ENCODE results near the gene ZNF225. TPM values are rescaled to one million over a fixed set of nuclear protein-coding genes. Genes with fewer than 3 reads are reported as not detected.

Gene ZNF225
- total and polyA plus RNA-seq, 2 donors (not counting 1 experiment from before 2014, with no cell fraction given), result 1.4 to 13.1 TPM

GRCh38 chr19:44093931-44094765, 19.1 kb upstream of the ZNF225 start, which contains the start of gene ZNF224:
ZNF224 (plus strand) TSS chr19:44094361; CDS start chr19:44097874, 3,513 bp downstream.
- Mint-ChIP-seq H3K9me3 (ENCODE audit: insufficient read depth) (no peaks in the 10 kb centered on the region), H3K27me3 (no peaks in the 10 kb centered on the region), H3K4me3 (peak within 1 kb of the TSS; percentile 96), H3K27ac (peak within 1 kb of the TSS; percentile 90), H3K4me1 (peaks cover 22% of the 10 kb centered on the region)
- peaks cover 3% of the 10 kb centered on the region for H4K20me1 ChIP-seq (ENCODE audit: control insufficient read depth, insufficient read depth, low read length, poor library complexity, severe bottlenecking)
- H3K27me3 ChIP-seq (replicated peaks in 1 of 4; ENCODE audit: control extremely low read depth in 1 of 4, control insufficient read depth in 3 of 4, insufficient read depth in 4 of 4, low read length in 3 of 4), result no peaks in the 10 kb centered on the region
- no peak for TF ChIP-seq EZH2 (IDR thresholded peaks at IDR 0.05; ENCODE audit: borderline replicate concordance, insufficient read depth, low read depth, low read length, poor library complexity, severe bottlenecking)
- no peak for TF ChIP-seq CTCF (IDR thresholded peaks at IDR 0.05)
- WGBS (ENCODE audit: insufficient coverage), result under 1% methylated on average over 46 of the region's 50 CpGs
- H3K4me1 ChIP-seq (ENCODE audit: control insufficient read depth in 2 of 2, insufficient read depth in 2 of 2, low read length in 2 of 2), result peaks cover 4 to 9% of the 10 kb centered on the region in 2 donors
- ATAC-seq (ENCODE audit: low read depth), result peak; percentile 94
- H3K27ac ChIP-seq (ENCODE audit: low read length in 2 of 2), result peak within 1 kb of the TSS; percentile 39 to 70
- H3K9me3 ChIP-seq (ENCODE audit: control extremely low read depth in 1 of 3, control insufficient read depth in 2 of 3, insufficient read depth in 1 of 3, low read length in 2 of 3), result no peaks in the 10 kb centered on the region
- peak; percentile 87 for DNase-seq
- peaks cover 40% of the 10 kb centered on the region for H3K79me2 ChIP-seq (ENCODE audit: control insufficient read depth, insufficient read depth, low read length)
- intact Hi-C loops (cut with micrococcal nuclease), result loop anchor here (1.0 to 10.0 kb wide), 10 partner anchors 19 to 311 kb away; partner anchors contain the start of genes ZNF222, ZNF225, ZNF230 and ZNF234
- H3K4me2 ChIP-seq (replicated peaks; ENCODE audit: low read depth, low read length, poor library complexity, severe bottlenecking), result peak within 1 kb of the TSS; percentile 86
- H3K9ac ChIP-seq (ENCODE audit: low read length), result peak within 1 kb of the TSS; percentile 80
- POLR2A ChIA-PET, result interaction anchor here (1.0 to 1.3 kb wide), 2 partner anchors 20 to 118 kb away, joined by 3 to 8 read pairs; partner anchors contain the start of gene ZNF227
- H2AFZ ChIP-seq (ENCODE audit: insufficient read depth, low read depth, low read length, poor library complexity, severe bottlenecking), result peak within 1 kb of the TSS; percentile 97
- peaks cover 15 to 26% of the 10 kb centered on the region in 2 experiments for H3K36me3 ChIP-seq (replicated peaks in 1 of 2; ENCODE audit: control extremely low read depth in 1 of 2, control insufficient read depth in 1 of 2, extremely low read depth in 1 of 2, insufficient read depth in 2 of 2, low read length in 1 of 2)
- CTCF ChIA-PET, result interaction anchor here (0.6 to 2.3 kb wide), 7 partner anchors 45 to 348 kb away, joined by 3 to 7 read pairs (median 4); partner anchors contain the start of genes ZNF235 and ZNF45
- peak within 1 kb of the TSS; percentile 67 to 95 (median 89) for H3K4me3 ChIP-seq (ENCODE audit: control extremely low read depth in 1 of 5, extremely low read depth in 1 of 5, insufficient read depth in 1 of 5, low read depth in 2 of 5, low read length in 4 of 5)

GRCh38 chr19:44107751-44108150, 5.4 kb upstream of the ZNF225 start:
- H3K9me3 ChIP-seq (ENCODE audit: control extremely low read depth in 1 of 3, control insufficient read depth in 2 of 3, insufficient read depth in 1 of 3, low read length in 2 of 3), result peaks cover 17 to 52% (median 33%) of the 10 kb centered on the region in 3 donors
- DNase-seq (no peak), ATAC-seq (ENCODE audit: low read depth) (no peak)
- ChIA-PET CTCF (no interaction called here), POLR2A (no interaction called here)
- peaks cover 19 to 33% of the 10 kb centered on the region in 2 experiments for H3K36me3 ChIP-seq (replicated peaks in 1 of 2; ENCODE audit: control extremely low read depth in 1 of 2, control insufficient read depth in 1 of 2, extremely low read depth in 1 of 2, insufficient read depth in 2 of 2, low read length in 1 of 2)
- TF ChIP-seq EZH2 (IDR thresholded peaks at IDR 0.05; ENCODE audit: borderline replicate concordance, insufficient read depth, low read depth, low read length, poor library complexity, severe bottlenecking) (no peak), CTCF (IDR thresholded peaks at IDR 0.05) (no peak)
- H3K4me3 Mint-ChIP-seq, result no peak overlapping the region
- H3K9me3 Mint-ChIP-seq (ENCODE audit: insufficient read depth), result peaks cover 23% of the 10 kb centered on the region
- H3K4me3 ChIP-seq (ENCODE audit: control extremely low read depth in 1 of 5, extremely low read depth in 1 of 5, insufficient read depth in 1 of 5, low read depth in 2 of 5, low read length in 4 of 5), result no peak overlapping the region
- no peaks in the 10 kb centered on the region for H3K27me3 ChIP-seq (replicated peaks in 1 of 4; ENCODE audit: control extremely low read depth in 1 of 4, control insufficient read depth in 3 of 4, insufficient read depth in 4 of 4, low read length in 3 of 4)
- H2AFZ ChIP-seq (ENCODE audit: insufficient read depth, low read depth, low read length, poor library complexity, severe bottlenecking), result no peak overlapping the region
- H3K79me2 ChIP-seq (ENCODE audit: control insufficient read depth, insufficient read depth, low read length), result no peaks in the 10 kb centered on the region
- no CpG with 5 or more reads among the region's 3 CpGs for WGBS (ENCODE audit: insufficient coverage)
- H4K20me1 ChIP-seq (ENCODE audit: control insufficient read depth, insufficient read depth, low read length, poor library complexity, severe bottlenecking), result no peaks in the 10 kb centered on the region
- H3K9ac ChIP-seq (ENCODE audit: low read length), result no peak overlapping the region
- intact Hi-C loops (cut with micrococcal nuclease), result no loop called here
- peaks cover 7% of the 10 kb centered on the region for H3K4me1 Mint-ChIP-seq
- no peak overlapping the region for H3K27ac ChIP-seq (ENCODE audit: low read length in 2 of 2)
- peaks cover 4 to 10% of the 10 kb centered on the region in 2 donors for H3K4me1 ChIP-seq (ENCODE audit: control insufficient read depth in 2 of 2, insufficient read depth in 2 of 2, low read length in 2 of 2)
- H3K27ac Mint-ChIP-seq, result no peak overlapping the region
- H3K27me3 Mint-ChIP-seq, result no peaks in the 10 kb centered on the region
- no peak overlapping the region for H3K4me2 ChIP-seq (replicated peaks; ENCODE audit: low read depth, low read length, poor library complexity, severe bottlenecking)
